GM23248 (cell line): ENCODE measurements around the gene CEP350. TPM values are rescaled to one million over a fixed set of nuclear protein-coding genes. Genes with fewer than 3 reads are reported as not detected.

Experiments
- DNase-seq: peaks from one replicate; pipeline ENCODE4 v3.0.0-alpha.2; 2015
- H2AFZ ChIP-seq: fragments of 200-600 bp; sonication (generic); 2 replicates; pipeline ENCODE4 v1.6.1; 2016; ENCODE audit warnings: antibody characterized with exemption
- H3F3A ChIP-seq: fragments of 200-600 bp; sonication (generic); 2 replicates; pipeline ENCODE4 v1.6.1; 2016; ENCODE audit warnings: mild to moderate bottlenecking, antibody characterized with exemption, mixed run types; ENCODE audit not compliant: insufficient read depth
- H3K27ac ChIP-seq: fragments of 200-600 bp; sonication (generic); 2 replicates; pipeline ENCODE4 v1.5.1; 2016; ENCODE audit warnings: mild to moderate bottlenecking
- H3K27me3 ChIP-seq: fragments of 200-600 bp; sonication (generic); replicated peaks from 2 replicates; pipeline ENCODE4 v1.6.1; 2016; ENCODE audit warnings: mild to moderate bottlenecking; ENCODE audit not compliant: insufficient read depth
- H3K36me3 ChIP-seq: fragments of 200-600 bp; sonication (generic); 2 replicates; pipeline ENCODE4 v1.6.1; 2016; ENCODE audit warnings: low read depth, mild to moderate bottlenecking
- H3K4me1 ChIP-seq: fragments of 200-600 bp; sonication (generic); 2 replicates; pipeline ENCODE4 v1.6.1; 2016; ENCODE audit warnings: mild to moderate bottlenecking; ENCODE audit not compliant: insufficient read depth
- H3K4me2 ChIP-seq: fragments of 200-600 bp; sonication (generic); one replicate; pipeline ENCODE4 v1.6.1; 2016; ENCODE audit warnings: mild to moderate bottlenecking; ENCODE audit not compliant: unreplicated experiment
- H3K4me3 ChIP-seq: fragments of 200-600 bp; sonication (generic); 2 replicates; pipeline ENCODE4 v1.5.1; 2016; ENCODE audit warnings: mild to moderate bottlenecking
- H3K79me2 ChIP-seq: fragments of 200-600 bp; sonication (generic); 2 replicates; pipeline ENCODE4 v1.6.1; 2016; ENCODE audit warnings: mild to moderate bottlenecking; ENCODE audit not compliant: insufficient read depth
- H3K9ac ChIP-seq: fragments of 200-600 bp; sonication (generic); 2 replicates; pipeline ENCODE4 v1.6.1; 2016; ENCODE audit warnings: mild to moderate bottlenecking
- H3K9me2 ChIP-seq: fragments of 200-600 bp; sonication (generic); 2 replicates; pipeline ENCODE4 v1.6.1; 2016; ENCODE audit warnings: mixed run types, mild to moderate bottlenecking, moderate library complexity; ENCODE audit not compliant: insufficient read depth
- H3K9me3 ChIP-seq: fragments of 200-600 bp; sonication (generic); one replicate; pipeline ENCODE4 v1.6.1; 2017; ENCODE audit warnings: low read depth
- H4K20me1 ChIP-seq: fragments of 200-600 bp; sonication (generic); 2 replicates; pipeline ENCODE4 v1.6.0; 2016; ENCODE audit not compliant: insufficient read depth
- EZH2 ChIP-seq: fragments of 200-600 bp; sonication (generic); IDR thresholded peaks from 2 replicates; pipeline ENCODE4 v1.6.1; 2018; ENCODE audit warnings: antibody characterized with exemption, mild to moderate bottlenecking; ENCODE audit not compliant: insufficient read depth, poor library complexity, severe bottlenecking
- EZH2phosphoT487 ChIP-seq: fragments of 200-600 bp; sonication (generic); IDR thresholded peaks from 2 replicates; pipeline ENCODE4 v1.6.1; 2018; ENCODE audit warnings: antibody characterized with exemption, moderate library complexity, mild to moderate bottlenecking, low read depth; ENCODE audit not compliant: insufficient read depth
- WGBS, 2 experiments: methylation state at CpG; one replicate each; pipeline ENCODE4 v1.1.6; 2015 to 2017; ENCODE audit warnings: low lambda C conversion rate in 2 of 2, low coverage in 1 of 2; ENCODE audit errors: missing lambda C conversion rate in 2 of 2; 5-methylcytosine and 5-hydroxymethylcytosine counted together
- in situ Hi-C: fragments of 300-500 bp; cut with MboI; formaldehyde crosslinking; loops from 2 replicates; pipeline ENCODE4 v1.15.0; 2020
- polyA plus RNA-seq: library from polyadenylated mRNA; unstranded; fragments of >200 nt; fragmentation: Nextera tagmentation; extraction: Ambion mirVana; gene quantifications from 2 replicates; pipeline ENCODE4 v1.2.1, GENCODE V29; 2016
- total RNA-seq: library from RNA; depleted of rRNA; stranded (reverse); fragments of >200 nt; shearing (Covaris generic); gene quantifications from 2 replicates; pipeline ENCODE4 v1.2.3, GENCODE V29; 2014

CEP350 gene
- total and polyA plus RNA-seq, 2 experiments from 2014 or later, result 14.9 to 81.3 TPM

- H3K36me3 ChIP-seq, result peaks cover 25% of the 10 kb centered on the region
- TF ChIP-seq EZH2 (no peak), EZH2phosphoT487 (no peak)
These were observed 159.9 kb downstream of the CEP350 start for GRCh38 chr1:180114396-180114945.

GRCh38 chr1:180116964-180117763 is 162.6 kb downstream of the CEP350 start:
- Histone ChIP-seq H3F3A (peaks cover 38% of the 10 kb centered on the region), H3K36me3 (no peaks in the 10 kb centered on the region; the same call in 1 of the 2 replicates), H3K79me2 (no peaks in the 10 kb centered on the region), H3K4me1 (peaks cover 14% of the 10 kb centered on the region), H3K9me3 (no peaks in the 10 kb centered on the region), H3K9ac (no peak overlapping the region), H4K20me1 (no peaks in the 10 kb centered on the region), H3K4me3 (no peak overlapping the region), H3K4me2 (no peak overlapping the region), H3K9me2 (no peaks in the 10 kb centered on the region), H3K27ac (peak overlapping the region; percentile 64), H3K27me3 (no peaks in the 10 kb centered on the region), H2AFZ (peak overlapping the region; percentile 27; the same call in 1 of the 2 replicates)
- in situ Hi-C loops, result no loop called here
- WGBS, 2 experiments, result 74 to 75% methylated on average over 14 of the region's 14 CpGs
- DNase-seq, result no peak
- no peak for TF ChIP-seq EZH2
- no peak for TF ChIP-seq EZH2phosphoT487

More at GRCh38 chr1:180114396-180114945, 159.9 kb downstream of the CEP350 start:
- no peak overlapping the region for H3K27ac ChIP-seq
- no peak overlapping the region for H3K9ac ChIP-seq
- H3K4me2 ChIP-seq, result no peak overlapping the region
- WGBS, 2 experiments, result 96 to 98% methylated on average over 4 of the region's 4 CpGs
- H2AFZ ChIP-seq, result no peak overlapping the region
- no peaks in the 10 kb centered on the region for H3K9me2 ChIP-seq
- peaks cover 38% of the 10 kb centered on the region for H3F3A ChIP-seq
- H3K4me3 ChIP-seq, result no peak overlapping the region
- H3K4me1 ChIP-seq, result peaks cover 14% of the 10 kb centered on the region
- no peaks in the 10 kb centered on the region for H4K20me1 ChIP-seq
- H3K79me2 ChIP-seq, result no peaks in the 10 kb centered on the region
- in situ Hi-C loops, result no loop called here
- DNase-seq, result no peak
- H3K9me3 ChIP-seq, result no peaks in the 10 kb centered on the region
- no peaks in the 10 kb centered on the region for H3K27me3 ChIP-seq

GRCh38 chr1:180117764-180118116 is 163.1 kb downstream of the CEP350 start:
- peak; percentile 88 for DNase-seq
- 34 to 51% methylated on average over 2 of the region's 2 CpGs for WGBS, 2 experiments
- Histone ChIP-seq H2AFZ (peak overlapping the region; percentile 27; the same call in 1 of the 2 replicates), H3K4me1 (peaks cover 14% of the 10 kb centered on the region), H3K4me3 (no peak overlapping the region), H3F3A (peaks cover 38% of the 10 kb centered on the region), H4K20me1 (no peaks in the 10 kb centered on the region), H3K27me3 (no peaks in the 10 kb centered on the region), H3K4me2 (peak overlapping the region; percentile 49), H3K9me3 (no peaks in the 10 kb centered on the region), H3K79me2 (no peaks in the 10 kb centered on the region), H3K36me3 (no peaks in the 10 kb centered on the region; the same call in 1 of the 2 replicates), H3K9me2 (no peaks in the 10 kb centered on the region), H3K27ac (peak overlapping the region; percentile 64), H3K9ac (no peak overlapping the region)
- in situ Hi-C loops, result no loop called here
- TF ChIP-seq EZH2phosphoT487 (no peak), EZH2 (no peak)

- WGBS, 2 experiments, result 97 to 100% methylated on average over 2 of the region's 2 CpGs
- no peak for DNase-seq
- Histone ChIP-seq H3K9ac (no peak overlapping the region), H3K4me2 (no peak overlapping the region), H3K9me3 (no peaks in the 10 kb centered on the region), H3K27me3 (no peaks in the 10 kb centered on the region), H3K79me2 (no peaks in the 10 kb centered on the region), H3K9me2 (no peaks in the 10 kb centered on the region), H3K4me1 (peaks cover 14% of the 10 kb centered on the region), H4K20me1 (no peaks in the 10 kb centered on the region), H2AFZ (no peak overlapping the region), H3K36me3 (no peaks in the 10 kb centered on the region), H3F3A (peaks cover 30% of the 10 kb centered on the region), H3K4me3 (no peak overlapping the region), H3K27ac (no peak overlapping the region)
- TF ChIP-seq EZH2phosphoT487 (no peak), EZH2 (no peak)
- in situ Hi-C loops, result no loop called here
These were observed 165.2 kb downstream of the CEP350 start for GRCh38 chr1:180119837-180120236.
